LHCN-M2 (cell line): ENCODE results near the gene EBF3. TPM values are rescaled to one million over a fixed set of nuclear protein-coding genes. Genes with fewer than 3 reads are reported as not detected.

Experiments
- DNase-seq: peaks from one replicate; pipeline ENCODE4 v3.0.0-alpha.2; 2012; ENCODE audit warnings: low read depth
- total RNA-seq: library from RNA; depleted of rRNA; stranded (reverse); fragments of >200 nt; gene quantifications from 2 replicates; pipeline ENCODE4 v1.2.3, GENCODE V29; 2014

EBF3 gene
- total RNA-seq, 1 experiment from 2014 or later, result 45.2 TPM

GRCh38 chr10:129892548-129893052 lies 71.5 kb downstream of the EBF3 start:
- DNase-seq, result peak; percentile 15

GRCh38 chr10:129891806-129892205 lies 72.3 kb downstream of the EBF3 start:
- no peak for DNase-seq

- DNase-seq, result no peak
These were observed 73.9 kb downstream of the EBF3 start for GRCh38 chr10:129890170-129890569.

GRCh38 chr10:129888784-129889616 lies 75.1 kb downstream of the EBF3 start:
- DNase-seq, result peak; percentile 77

GRCh38 chr10:129887986-129888783 lies 75.9 kb downstream of the EBF3 start:
- DNase-seq, result no peak

GRCh38 chr10:129887381-129887905 lies 76.6 kb downstream of the EBF3 start:
- DNase-seq, result no peak

GRCh38 chr10:129886263-129886662 lies 77.8 kb downstream of the EBF3 start:
- DNase-seq, result no peak

- no peak for DNase-seq
These were observed 78.5 kb downstream of the EBF3 start for GRCh38 chr10:129885526-129885925.

GRCh38 chr10:129884398-129885078 lies 79.5 kb downstream of the EBF3 start:
- no peak for DNase-seq

GRCh38 chr10:129883626-129884397 lies 80.3 kb downstream of the EBF3 start:
- peak; percentile 77 for DNase-seq

- DNase-seq, result peak; percentile 34
These were observed 81.0 kb downstream of the EBF3 start for GRCh38 chr10:129883029-129883428.

GRCh38 chr10:129882291-129883010 lies 81.6 kb downstream of the EBF3 start:
- no peak for DNase-seq

GRCh38 chr10:129881641-129882040 lies 82.4 kb downstream of the EBF3 start:
- DNase-seq, result peak; percentile 64

- no peak for DNase-seq
These were observed 83.7 kb downstream of the EBF3 start for GRCh38 chr10:129880191-129880870.

GRCh38 chr10:129879655-129880054 lies 84.4 kb downstream of the EBF3 start:
- DNase-seq, result no peak

GRCh38 chr10:129878835-129879234 lies 85.2 kb downstream of the EBF3 start:
- DNase-seq, result no peak

- peak; percentile 36 for DNase-seq
These were observed 86.2 kb downstream of the EBF3 start for GRCh38 chr10:129877773-129878371.

GRCh38 chr10:129876838-129877237 lies 87.2 kb downstream of the EBF3 start:
- DNase-seq, result no peak
